ENCODE measurements around the gene ZMYM2.
A peak's percentile ranks its signal among the peaks of the same experiment; 100 is the strongest.

- TF ChIP-seq CTCF (IDR thresholded peaks at IDR 0.05; ENCODE audit: insufficient read depth, low read depth, low read length) (peak; percentile 69), EZH2 (IDR thresholded peaks at IDR 0.05; ENCODE audit: insufficient read depth, low read length) (no peak)
Measured at GRCh38 chr13:19984430-19985218, 26.1 kb downstream of the ZMYM2 start.

Data from astrocyte (in vitro differentiated cells and primary cell).